HepG2 (cell line): ENCODE data around the gene MAP3K8. TPM values are rescaled to one million over a fixed set of nuclear protein-coding genes. Genes with fewer than 3 reads are reported as not detected.

Experiments used
- BCL6 ChIP-seq: IDR thresholded peaks from 2 replicates; pipeline ENCODE4 v1.6.1; 2016; ENCODE audit warnings: missing genetic modification reagents, missing compliant biosample characterization
- CEBPG ChIP-seq: IDR thresholded peaks from 2 replicates; pipeline ENCODE4 v1.6.1; 2016
- ELF3 ChIP-seq: IDR thresholded peaks from 2 replicates; pipeline ENCODE4 v1.6.1; 2016; ENCODE audit warnings: missing genetic modification reagents, missing compliant biosample characterization
- FOXA1 ChIP-seq, 2 experiments: fragments of 450-650 bp in 1 of 2; sonication (generic) in 1 of 2; formaldehyde crosslinking in 1 of 2; IDR thresholded peaks; 2 replicates each; pipeline versions ENCODE4 v1.4.0 to v1.6.1; 2016 to 2020; ENCODE audit warnings: missing genetic modification reagents in 1 of 2
- GABPA ChIP-seq, 2 experiments: IDR thresholded peaks; 2 replicates each; pipeline ENCODE4 v1.6.1; 2011 to 2016; ENCODE audit warnings: low read depth in 2 of 2, low read length in 1 of 2, missing biosample characterization in 1 of 2, missing genetic modification characterization in 1 of 2
- GATAD1 ChIP-seq: IDR thresholded peaks from 2 replicates; pipeline ENCODE4 v1.6.1; 2016; ENCODE audit warnings: missing genetic modification reagents, missing compliant biosample characterization
- ISL2 ChIP-seq: sonication (generic); formaldehyde crosslinking; IDR thresholded peaks from 2 replicates; pipeline ENCODE4 v1.5.0; 2020; ENCODE audit warnings: missing genetic modification reagents
- MED13 ChIP-seq: sonication (generic); formaldehyde crosslinking; IDR thresholded peaks from 2 replicates; pipeline ENCODE4 v1.5.0; 2020; ENCODE audit warnings: missing genetic modification reagents
- SAFB2 ChIP-seq: sonication (generic); formaldehyde crosslinking; IDR thresholded peaks from 2 replicates; pipeline ENCODE4 v1.5.1; 2020; ENCODE audit warnings: missing genetic modification reagents, low read depth, mild to moderate bottlenecking, borderline replicate concordance
- ZBTB33 ChIP-seq: sonication (generic); formaldehyde crosslinking; IDR thresholded peaks from 2 replicates; pipeline ENCODE4 v1.4.0; 2020; ENCODE audit warnings: missing genetic modification reagents
- ZNF180 ChIP-seq: sonication (generic); formaldehyde crosslinking; IDR thresholded peaks from 2 replicates; pipeline ENCODE4 v1.4.0; 2020; ENCODE audit warnings: low read depth, missing genetic modification reagents, borderline replicate concordance
- ZNF264 ChIP-seq: sonication (generic); formaldehyde crosslinking; IDR thresholded peaks from 2 replicates; pipeline ENCODE4 v1.4.0; 2020; ENCODE audit warnings: missing genetic modification reagents
- ZNF383 ChIP-seq: sonication (generic); formaldehyde crosslinking; IDR thresholded peaks from 2 replicates; pipeline ENCODE4 v1.4.0; 2020; ENCODE audit warnings: missing genetic modification reagents, mild to moderate bottlenecking, borderline replicate concordance
- ZNF530 ChIP-seq: sonication (generic); formaldehyde crosslinking; IDR thresholded peaks from 2 replicates; pipeline ENCODE4 v1.5.0; 2020; ENCODE audit warnings: low read depth, mild to moderate bottlenecking, missing genetic modification reagents
- ZNF607 ChIP-seq: sonication (generic); formaldehyde crosslinking; IDR thresholded peaks from 2 replicates; pipeline ENCODE4 v1.5.1; 2020; ENCODE audit warnings: missing genetic modification reagents, mild to moderate bottlenecking, borderline replicate concordance
- ZNF614 ChIP-seq: IDR thresholded peaks from 2 replicates; pipeline ENCODE4 v1.6.1; 2018; ENCODE audit warnings: missing biosample characterization, missing genetic modification reagents, inconsistent platforms, borderline replicate concordance
- ZNF703 ChIP-seq: sonication (generic); formaldehyde crosslinking; IDR thresholded peaks from 2 replicates; pipeline ENCODE4 v1.5.1; 2020; ENCODE audit warnings: missing genetic modification reagents, mild to moderate bottlenecking, moderate library complexity, borderline replicate concordance
- ZNF749 ChIP-seq: sonication (generic); formaldehyde crosslinking; IDR thresholded peaks from 2 replicates; pipeline ENCODE4 v1.8.0; 2022; ENCODE audit warnings: mild to moderate bottlenecking, missing genetic modification reagents, moderate library complexity, borderline replicate concordance
- ZNF780A ChIP-seq: sonication (generic); formaldehyde crosslinking; IDR thresholded peaks from 2 replicates; pipeline ENCODE4 v1.8.0; 2022; ENCODE audit warnings: mild to moderate bottlenecking, missing genetic modification reagents, moderate library complexity
- ZNF879 ChIP-seq: sonication (generic); formaldehyde crosslinking; IDR thresholded peaks from 2 replicates; pipeline ENCODE4 v1.8.1; 2023; ENCODE audit warnings: missing genetic modification reagents
- polyA plus RNA-seq, 8 experiments: library from polyadenylated mRNA; depleted of rRNA in 3 of 8; stranded (reverse) in 7 of 8; unstranded in 1 of 8; fragments of >200 nt; fragmentation: Illumina TruSeq in 4 of 8; extraction: Trizol in 4 of 8; gene quantifications; 2 replicates each; pipeline versions ENCODE4 v1.2.1 to v1.2.3, GENCODE V29; 2011 to 2016; ENCODE audit warnings: low read depth in 4 of 8, missing spikeins in 1 of 8, mixed read lengths in 1 of 8; ENCODE audit not compliant: insufficient read depth in 1 of 8
- total RNA-seq, 5 experiments: library from RNA; depleted of rRNA; stranded (reverse); fragments of >200 nt; fragmentation: Illumina TruSeq; extraction: Trizol; gene quantifications; 2 replicates each; pipeline ENCODE4 v1.2.3, GENCODE V29; 2016; ENCODE audit warnings: low read depth in 1 of 5
- TF ChIP-seq, protein P1 (sequence below): sonication (generic); formaldehyde crosslinking; IDR thresholded peaks from 2 replicates; pipeline ENCODE4 v1.9.0; 2021; ENCODE audit warnings: missing genetic modification reagents, borderline replicate concordance
- TF ChIP-seq, protein P2 (sequence below): IDR thresholded peaks from 2 replicates; pipeline ENCODE4 v1.6.1; 2018; ENCODE audit warnings: missing genetic modification reagents, mild to moderate bottlenecking, missing compliant biosample characterization
- TF ChIP-seq, protein P3 (sequence below): IDR thresholded peaks from 2 replicates; pipeline ENCODE4 v1.6.1; 2016; ENCODE audit warnings: low read depth

The MAP3K8 gene
- total and polyA plus RNA-seq, 2 of the 13 experiments (the other 11 are each of a cell fraction or from before 2014, with no cell fraction given): 19.3 to 37.9 TPM

DNA sequence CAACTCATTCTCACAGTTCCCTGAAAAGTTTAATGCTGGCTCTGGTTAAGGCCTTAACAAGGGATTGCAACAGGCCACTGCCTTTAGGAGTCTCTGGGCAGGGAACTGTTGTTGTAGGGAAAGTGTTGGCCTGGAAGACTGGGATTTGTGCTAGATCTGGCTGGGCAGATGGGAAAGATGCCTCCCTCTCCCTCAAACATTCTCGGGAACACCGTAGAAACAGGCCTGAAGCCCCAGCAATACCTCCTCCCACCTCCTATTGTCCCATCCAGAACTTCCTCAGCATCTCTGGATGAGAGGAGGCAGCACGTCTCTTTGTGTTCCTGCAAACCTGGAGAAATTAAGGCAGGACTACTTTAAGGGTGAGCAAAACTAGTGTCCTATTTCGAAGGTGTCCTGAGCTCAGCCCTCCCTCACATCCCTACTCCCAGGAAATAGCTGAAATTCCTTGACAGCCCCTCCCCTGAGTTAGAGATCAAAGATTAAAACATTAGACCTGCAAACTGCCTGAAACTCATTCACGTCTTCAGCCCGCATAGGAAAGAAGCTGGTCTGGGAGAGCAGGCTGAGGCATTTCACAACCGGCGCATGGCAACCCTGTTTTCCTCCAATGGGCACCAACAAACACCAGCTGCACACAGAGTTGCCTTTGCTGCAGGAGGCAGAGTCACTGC lies 10.9 kb upstream of the MAP3K8 start (continued):
- TF ChIP-seq ELF3 (CRISPR knock-in tag) (peak; percentile 55), ZNF607 (CRISPR knock-in tag) (no peak), ZNF530 (CRISPR knock-in tag) (no peak), ZNF383 (CRISPR knock-in tag) (0 out of 2 replicates have a peak, but pooled peaks have one; percentile 66), ZNF879 (CRISPR knock-in tag) (no peak), ZNF614 (0 out of 2 replicates have a peak, but pooled peaks have one; percentile 32), ZNF264 (no peak), ZNF180 (no peak), FOXA1 (IDR thresholded peaks at IDR 0.05) (no peak), FOXA1 (CRISPR knock-in tag; IDR thresholded peaks at IDR 0.05) (no peak), BCL6 (CRISPR knock-in tag) (peak; percentile 34; the same call in 1 of the 2 replicates), ZNF703 (CRISPR knock-in tag) (no peak), CEBPG (peak; percentile 84), GABPA (IDR thresholded peaks at IDR 0.05; ENCODE audit: low read depth, low read length) (no peak), GABPA (CRISPR knock-in tag; IDR thresholded peaks at IDR 0.05; ENCODE audit: low read depth) (no peak), ISL2 (CRISPR knock-in tag) (peak; percentile 41; the same call in 1 of the 2 replicates), ZNF780A (CRISPR knock-in tag) (no peak), GATAD1 (no peak), MED13 (CRISPR knock-in tag) (no peak), ZNF749 (CRISPR knock-in tag) (no peak), ZBTB33 (CRISPR knock-in tag) (no peak), SAFB2 (0 out of 2 replicates have a peak, but pooled peaks have one; percentile 61)
- TF ChIP-seq, protein P1, sequence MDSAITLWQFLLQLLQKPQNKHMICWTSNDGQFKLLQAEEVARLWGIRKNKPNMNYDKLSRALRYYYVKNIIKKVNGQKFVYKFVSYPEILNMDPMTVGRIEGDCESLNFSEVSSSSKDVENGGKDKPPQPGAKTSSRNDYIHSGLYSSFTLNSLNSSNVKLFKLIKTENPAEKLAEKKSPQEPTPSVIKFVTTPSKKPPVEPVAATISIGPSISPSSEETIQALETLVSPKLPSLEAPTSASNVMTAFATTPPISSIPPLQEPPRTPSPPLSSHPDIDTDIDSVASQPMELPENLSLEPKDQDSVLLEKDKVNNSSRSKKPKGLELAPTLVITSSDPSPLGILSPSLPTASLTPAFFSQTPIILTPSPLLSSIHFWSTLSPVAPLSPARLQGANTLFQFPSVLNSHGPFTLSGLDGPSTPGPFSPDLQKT (CRISPR knock-in tag): no peak
- TF ChIP-seq, protein P2, sequence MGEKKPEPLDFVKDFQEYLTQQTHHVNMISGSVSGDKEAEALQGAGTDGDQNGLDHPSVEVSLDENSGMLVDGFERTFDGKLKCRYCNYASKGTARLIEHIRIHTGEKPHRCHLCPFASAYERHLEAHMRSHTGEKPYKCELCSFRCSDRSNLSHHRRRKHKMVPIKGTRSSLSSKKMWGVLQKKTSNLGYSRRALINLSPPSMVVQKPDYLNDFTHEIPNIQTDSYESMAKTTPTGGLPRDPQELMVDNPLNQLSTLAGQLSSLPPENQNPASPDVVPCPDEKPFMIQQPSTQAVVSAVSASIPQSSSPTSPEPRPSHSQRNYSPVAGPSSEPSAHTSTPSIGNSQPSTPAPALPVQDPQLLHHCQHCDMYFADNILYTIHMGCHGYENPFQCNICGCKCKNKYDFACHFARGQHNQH: peak; percentile 50; the same call in 1 of the 2 replicates
- TF ChIP-seq, protein P3, sequence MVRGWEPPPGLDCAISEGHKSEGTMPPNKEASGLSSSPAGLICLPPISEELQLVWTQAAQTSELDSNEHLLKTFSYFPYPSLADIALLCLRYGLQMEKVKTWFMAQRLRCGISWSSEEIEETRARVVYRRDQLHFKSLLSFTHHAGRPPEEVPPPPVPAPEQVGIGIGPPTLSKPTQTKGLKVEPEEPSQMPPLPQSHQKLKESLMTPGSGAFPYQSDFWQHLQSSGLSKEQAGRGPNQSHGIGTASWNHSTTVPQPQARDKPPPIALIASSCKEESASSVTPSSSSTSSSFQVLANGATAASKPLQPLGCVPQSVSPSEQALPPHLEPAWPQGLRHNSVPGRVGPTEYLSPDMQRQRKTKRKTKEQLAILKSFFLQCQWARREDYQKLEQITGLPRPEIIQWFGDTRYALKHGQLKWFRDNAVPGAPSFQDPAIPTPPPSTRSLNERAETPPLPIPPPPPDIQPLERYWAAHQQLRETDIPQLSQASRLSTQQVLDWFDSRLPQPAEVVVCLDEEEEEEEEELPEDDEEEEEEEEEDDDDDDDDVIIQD (CRISPR knock-in tag): 0 out of 2 replicates have a peak, but pooled peaks have one; percentile 25
